ENCODE data around the gene MREG. TPM values are rescaled to one million over a fixed set of nuclear protein-coding genes. Genes with fewer than 3 reads are reported as not detected.
A peak's percentile ranks its signal among the peaks of the same experiment; 100 is the strongest.

The MREG gene
- polyA plus RNA-seq, 3 donors, result 0.14 to 0.47 TPM; not detected in 1

DNA sequence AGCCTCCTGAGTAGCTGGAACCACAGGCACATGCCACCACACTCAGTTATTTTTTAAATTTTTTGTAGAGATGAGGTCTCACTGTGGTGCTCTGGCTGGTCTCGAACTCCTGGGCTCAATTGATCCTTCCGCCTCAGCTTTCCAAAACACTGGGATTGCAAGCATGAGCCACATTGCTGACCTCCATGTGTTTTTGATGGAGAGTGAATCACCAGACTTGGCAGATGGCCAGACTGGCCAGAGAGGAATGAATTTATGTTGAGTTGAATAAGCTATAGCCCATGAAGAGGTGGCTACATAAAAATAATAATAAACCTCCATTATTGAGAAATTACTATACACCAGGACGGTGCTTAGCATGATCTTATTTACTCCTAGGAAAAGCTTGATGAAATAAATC, 91.5 kb downstream of the MREG start:
- Mint-ChIP-seq H3K4me3 (no peak overlapping the region), H3K4me1 (peaks cover 17% of the 10 kb centered on the region), H3K27ac (no peak overlapping the region), H3K9me3 (peaks cover 0 to 3% (median 0%) of the 10 kb centered on the region in 7 donors), H3K27me3 (ENCODE audit: low read depth in 3 of 3) (peaks cover 4 to 11% (median 8%) of the 10 kb centered on the region in 3 donors), H3K36me3 (peaks cover 0 to 2% of the 10 kb centered on the region in 2 donors)
- Histone ChIP-seq H2AFZ (ENCODE audit: insufficient read depth, low read depth, low read length, poor library complexity, severe bottlenecking) (no peak overlapping the region), H3K27me3 (ENCODE audit: control insufficient read depth in 2 of 2, insufficient read depth in 2 of 2, low read length in 2 of 2) (no peaks in the 10 kb centered on the region), H3K4me2 (replicated peaks; ENCODE audit: extremely low read depth, low read length, poor library complexity, severe bottlenecking) (no peak overlapping the region), H3K9ac (ENCODE audit: insufficient read depth, low read length, poor library complexity, severe bottlenecking) (no peak overlapping the region), H3K4me3 (replicated peaks in 1 of 3; ENCODE audit: low read depth in 2 of 3, low read length in 3 of 3) (no peak overlapping the region), H3K9me3 (replicated peaks in 1 of 2; ENCODE audit: control insufficient read depth in 1 of 2, insufficient read depth in 1 of 2, low read length in 2 of 2) (no peaks in the 10 kb centered on the region), H3K4me1 (ENCODE audit: control insufficient read depth in 1 of 2, insufficient read depth in 2 of 2, low read length in 2 of 2) (peaks cover 0 to 5% of the 10 kb centered on the region in 2 donors), H4K20me1 (ENCODE audit: insufficient read depth, low read length) (no peaks in the 10 kb centered on the region), H3K36me3 (replicated peaks in 1 of 2; ENCODE audit: control insufficient read depth in 1 of 2, insufficient read depth in 2 of 2, low read length in 2 of 2) (no peaks in the 10 kb centered on the region), H3K79me2 (ENCODE audit: insufficient read depth, low read length) (no peaks in the 10 kb centered on the region), H3K27ac (ENCODE audit: low read depth in 1 of 2, low read length in 2 of 2) (no peak overlapping the region)
- DNase-seq, result no peak
- no peak for TF ChIP-seq CTCF (IDR thresholded peaks at IDR 0.05)
- intact Hi-C loops (cut with micrococcal nuclease), result no loop called here
- WGBS (ENCODE audit: insufficient coverage), result 94% methylated on average over 2 of the region's 3 CpGs

DNA sequence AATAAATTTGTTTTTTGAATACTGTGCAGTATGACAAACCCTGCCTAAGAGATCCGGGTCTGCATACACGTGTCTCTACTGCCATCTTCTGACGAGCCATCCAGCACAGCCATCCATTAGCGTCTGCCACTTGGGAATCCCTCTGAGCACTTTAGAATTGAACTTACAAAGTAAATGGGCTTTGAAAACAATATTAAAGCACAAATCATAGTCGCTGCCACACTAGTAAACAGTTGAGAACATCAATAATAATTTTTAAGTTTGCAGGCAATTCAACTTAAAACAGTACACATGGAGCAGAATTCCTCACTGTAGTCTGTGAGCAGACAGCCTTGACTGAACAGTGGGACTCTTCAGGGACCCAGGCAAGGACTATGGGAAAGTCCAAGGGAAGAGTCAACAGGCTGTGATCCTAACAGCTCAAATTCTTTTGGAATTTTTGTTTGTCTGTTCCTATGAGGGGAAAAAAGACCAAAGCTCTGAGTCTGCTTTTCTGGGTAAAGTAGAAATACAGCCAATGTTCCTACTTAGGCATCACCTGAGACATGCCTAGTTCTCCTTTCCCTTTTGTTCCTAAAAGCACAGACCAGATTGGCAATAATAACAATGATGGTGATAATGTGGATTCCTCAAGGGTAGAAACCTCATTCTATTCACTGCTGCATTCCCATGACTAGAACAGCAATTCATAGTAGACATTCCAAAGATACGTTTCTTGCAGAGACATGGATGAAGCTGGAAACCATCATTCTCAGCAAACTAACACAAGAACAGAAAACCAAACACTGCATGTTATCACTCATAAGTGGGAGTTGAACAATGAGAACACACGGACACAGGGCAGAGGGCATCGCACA, 92.9 kb downstream of the MREG start:
- Histone ChIP-seq H2AFZ (ENCODE audit: insufficient read depth, low read depth, low read length, poor library complexity, severe bottlenecking) (no peak overlapping the region), H3K9ac (ENCODE audit: insufficient read depth, low read length, poor library complexity, severe bottlenecking) (no peak overlapping the region), H3K9me3 (replicated peaks in 1 of 2; ENCODE audit: control insufficient read depth in 1 of 2, insufficient read depth in 1 of 2, low read length in 2 of 2) (no peaks in the 10 kb centered on the region), H3K4me3 (replicated peaks in 1 of 3; ENCODE audit: low read depth in 2 of 3, low read length in 3 of 3) (no peak overlapping the region), H3K27me3 (ENCODE audit: control insufficient read depth in 2 of 2, insufficient read depth in 2 of 2, low read length in 2 of 2) (no peaks in the 10 kb centered on the region), H4K20me1 (ENCODE audit: insufficient read depth, low read length) (no peaks in the 10 kb centered on the region), H3K36me3 (replicated peaks in 1 of 2; ENCODE audit: control insufficient read depth in 1 of 2, insufficient read depth in 2 of 2, low read length in 2 of 2) (no peaks in the 10 kb centered on the region), H3K4me2 (replicated peaks; ENCODE audit: extremely low read depth, low read length, poor library complexity, severe bottlenecking) (no peak overlapping the region), H3K4me1 (ENCODE audit: control insufficient read depth in 1 of 2, insufficient read depth in 2 of 2, low read length in 2 of 2) (peaks cover 9 to 18% of the 10 kb centered on the region in 2 donors), H3K79me2 (ENCODE audit: insufficient read depth, low read length) (no peaks in the 10 kb centered on the region), H3K27ac (ENCODE audit: low read depth in 1 of 2, low read length in 2 of 2) (no peak overlapping the region)
- Mint-ChIP-seq H3K27me3 (ENCODE audit: low read depth in 3 of 3) (peaks cover 4 to 11% (median 7%) of the 10 kb centered on the region in 3 donors), H3K36me3 (peaks cover 0 to 2% of the 10 kb centered on the region in 2 donors), H3K9me3 (peaks cover 0 to 3% (median 0%) of the 10 kb centered on the region in 7 donors), H3K4me3 (no peak overlapping the region), H3K27ac (no peak overlapping the region), H3K4me1 (peaks cover 19% of the 10 kb centered on the region)
- intact Hi-C loops (cut with micrococcal nuclease), result no loop called here
- DNase-seq, result peak; percentile 59 to 71 (median 68)
- 4% methylated on average over 4 of the region's 8 CpGs for WGBS (ENCODE audit: insufficient coverage)
- peak; percentile 86 for TF ChIP-seq CTCF (IDR thresholded peaks at IDR 0.05)
